Measurements from ENCODE around the gene HSD11B1. TPM values are rescaled to one million over a fixed set of nuclear protein-coding genes. Genes with fewer than 3 reads are reported as not detected.

HSD11B1 gene
- total RNA-seq, 1 experiment from 2014 or later, result not detected

GRCh38 chr1:209772126-209772525 lies 67.5 kb downstream of the HSD11B1 start:
- Histone ChIP-seq H3K36me3 (ENCODE audit: control insufficient read depth, insufficient read depth, low read length) (no peaks in the 10 kb centered on the region), H3K9me3 (ENCODE audit: control insufficient read depth, insufficient read depth, low read depth, low read length) (no peaks in the 10 kb centered on the region), H3K4me1 (ENCODE audit: control insufficient read depth, insufficient read depth, low read length) (no peaks in the 10 kb centered on the region), H3K27me3 (ENCODE audit: control insufficient read depth, insufficient read depth, low read length) (no peaks in the 10 kb centered on the region), H3K4me3 (ENCODE audit: low read depth in 2 of 2, low read length in 2 of 2) (no peak overlapping the region), H3K27ac (ENCODE audit: low read length) (no peak overlapping the region)
- ATAC-seq (no peak), DNase-seq (ENCODE audit: low read depth, low spot score) (no peak)
- BruUV-seq (replicated peaks), result no TSS peak
- POLR2A ChIA-PET, result no interaction called here
- CTCF ChIA-PET, result no interaction called here
- TF ChIP-seq SIN3A (IDR thresholded peaks at IDR 0.05; ENCODE audit: borderline replicate concordance, insufficient read depth, low read depth, low read length), result no peak
- no peak for TF ChIP-seq CTCF (IDR thresholded peaks at IDR 0.05)
- TF ChIP-seq POLR2AphosphoS5 (IDR thresholded peaks at IDR 0.05; ENCODE audit: low read depth, low read length), result no peak
- no peak for TF ChIP-seq TCF7L2 (IDR thresholded peaks at IDR 0.05; ENCODE audit: low read depth, low read length)
- TF ChIP-seq REST (IDR thresholded peaks at IDR 0.05; ENCODE audit: insufficient read depth in 1 of 2, low read depth in 2 of 2, low read length in 1 of 2), result no peak
- intact Hi-C loops (cut with micrococcal nuclease; ENCODE audit: unreplicated experiment) (no loop called here), in situ Hi-C loops (cut with HindIII; ENCODE audit: low pct_unique_long_range_greater_than_20kb, low sequenced_read_pairs) (no loop called here)

- H3K4me1 ChIP-seq (ENCODE audit: control insufficient read depth, insufficient read depth, low read length), result no peaks in the 10 kb centered on the region
- CTCF ChIA-PET, result no interaction called here
- no TSS peak for BruUV-seq (replicated peaks)
- TF ChIP-seq POLR2AphosphoS5 (IDR thresholded peaks at IDR 0.05; ENCODE audit: low read depth, low read length), result no peak
- no peak overlapping the region for H3K27ac ChIP-seq (ENCODE audit: low read length)
- H3K9me3 ChIP-seq (ENCODE audit: control insufficient read depth, insufficient read depth, low read depth, low read length), result no peaks in the 10 kb centered on the region
- in situ Hi-C loops (cut with HindIII; ENCODE audit: low pct_unique_long_range_greater_than_20kb, low sequenced_read_pairs), result no loop called here
- H3K27me3 ChIP-seq (ENCODE audit: control insufficient read depth, insufficient read depth, low read length), result no peaks in the 10 kb centered on the region
- intact Hi-C loops (cut with micrococcal nuclease; ENCODE audit: unreplicated experiment), result no loop called here
- no peak overlapping the region for H3K4me3 ChIP-seq (ENCODE audit: low read depth in 2 of 2, low read length in 2 of 2)
- ATAC-seq (no peak), DNase-seq (ENCODE audit: low read depth, low spot score) (no peak)
- no peaks in the 10 kb centered on the region for H3K36me3 ChIP-seq (ENCODE audit: control insufficient read depth, insufficient read depth, low read length)
- POLR2A ChIA-PET, result no interaction called here
Observed at GRCh38 chr1:209774592-209774991, 69.9 kb downstream of the HSD11B1 start.

GRCh38 chr1:209775678-209776077 lies 71.0 kb downstream of the HSD11B1 start:
- no peaks in the 10 kb centered on the region for H3K9me3 ChIP-seq (ENCODE audit: control insufficient read depth, insufficient read depth, low read depth, low read length)
- ChIA-PET CTCF (no interaction called here), POLR2A (interaction anchor here (0.5 kb wide), 1 partner anchor 77 kb away, joined by 3 read pairs; no protein-coding TSS in a partner anchor)
- BruUV-seq (replicated peaks), result no TSS peak
- no peak overlapping the region for H3K4me3 ChIP-seq (ENCODE audit: low read depth in 2 of 2, low read length in 2 of 2)
- H3K27me3 ChIP-seq (ENCODE audit: control insufficient read depth, insufficient read depth, low read length), result no peaks in the 10 kb centered on the region
- no peaks in the 10 kb centered on the region for H3K4me1 ChIP-seq (ENCODE audit: control insufficient read depth, insufficient read depth, low read length)
- DNase-seq (ENCODE audit: low read depth, low spot score) (no peak), ATAC-seq (no peak)
- TF ChIP-seq CTCF (IDR thresholded peaks at IDR 0.05) (no peak), TCF7L2 (IDR thresholded peaks at IDR 0.05; ENCODE audit: low read depth, low read length) (no peak), REST (IDR thresholded peaks at IDR 0.05; ENCODE audit: insufficient read depth in 1 of 2, low read depth in 2 of 2, low read length in 1 of 2) (no peak), POLR2AphosphoS5 (IDR thresholded peaks at IDR 0.05; ENCODE audit: low read depth, low read length) (no peak), SIN3A (IDR thresholded peaks at IDR 0.05; ENCODE audit: borderline replicate concordance, insufficient read depth, low read depth, low read length) (no peak)
- H3K27ac ChIP-seq (ENCODE audit: low read length), result no peak overlapping the region
- no peaks in the 10 kb centered on the region for H3K36me3 ChIP-seq (ENCODE audit: control insufficient read depth, insufficient read depth, low read length)
- in situ Hi-C loops (cut with HindIII; ENCODE audit: low pct_unique_long_range_greater_than_20kb, low sequenced_read_pairs) (no loop called here), intact Hi-C loops (cut with micrococcal nuclease; ENCODE audit: unreplicated experiment) (no loop called here)
